ENCODE data around the gene CCT8.
A peak's percentile ranks its signal among the peaks of the same experiment; 100 is the strongest.

CCT8 gene

DNA sequence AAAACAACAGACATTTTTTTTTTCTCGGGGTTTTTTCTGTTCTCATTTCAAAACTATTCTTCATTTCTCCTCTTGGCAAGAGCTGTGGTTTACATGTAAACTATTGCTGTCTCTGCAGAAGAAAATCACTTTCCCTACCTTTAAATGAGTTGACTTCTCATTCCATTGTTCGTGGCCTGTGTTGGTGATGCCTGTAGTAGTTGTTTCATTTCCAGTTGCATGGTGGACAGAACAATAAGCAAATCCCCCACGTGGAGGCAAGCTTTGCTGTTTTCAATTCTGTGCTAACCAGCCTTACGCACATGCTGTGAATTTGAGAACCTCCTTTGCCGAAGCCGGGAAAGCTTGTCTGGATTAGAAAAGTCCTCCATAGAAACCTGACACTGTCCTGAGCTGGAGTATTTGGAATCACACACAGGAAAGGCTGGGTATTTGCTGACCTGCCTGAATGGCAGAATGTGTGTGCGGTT lies 30.8 kb upstream of the CCT8 start:
- TF ChIP-seq, protein P1, sequence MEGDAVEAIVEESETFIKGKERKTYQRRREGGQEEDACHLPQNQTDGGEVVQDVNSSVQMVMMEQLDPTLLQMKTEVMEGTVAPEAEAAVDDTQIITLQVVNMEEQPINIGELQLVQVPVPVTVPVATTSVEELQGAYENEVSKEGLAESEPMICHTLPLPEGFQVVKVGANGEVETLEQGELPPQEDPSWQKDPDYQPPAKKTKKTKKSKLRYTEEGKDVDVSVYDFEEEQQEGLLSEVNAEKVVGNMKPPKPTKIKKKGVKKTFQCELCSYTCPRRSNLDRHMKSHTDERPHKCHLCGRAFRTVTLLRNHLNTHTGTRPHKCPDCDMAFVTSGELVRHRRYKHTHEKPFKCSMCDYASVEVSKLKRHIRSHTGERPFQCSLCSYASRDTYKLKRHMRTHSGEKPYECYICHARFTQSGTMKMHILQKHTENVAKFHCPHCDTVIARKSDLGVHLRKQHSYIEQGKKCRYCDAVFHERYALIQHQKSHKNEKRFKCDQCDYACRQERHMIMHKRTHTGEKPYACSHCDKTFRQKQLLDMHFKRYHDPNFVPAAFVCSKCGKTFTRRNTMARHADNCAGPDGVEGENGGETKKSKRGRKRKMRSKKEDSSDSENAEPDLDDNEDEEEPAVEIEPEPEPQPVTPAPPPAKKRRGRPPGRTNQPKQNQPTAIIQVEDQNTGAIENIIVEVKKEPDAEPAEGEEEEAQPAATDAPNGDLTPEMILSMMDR (IDR thresholded peaks at IDR 0.05; ENCODE audit: low read length, missing control alignments), result no peak
- H3K4me3 ChIP-seq (replicated peaks; ENCODE audit: low read depth, low read length), result no peak overlapping the region
- DNase-seq (ENCODE audit: low read depth), result no peak

DNA sequence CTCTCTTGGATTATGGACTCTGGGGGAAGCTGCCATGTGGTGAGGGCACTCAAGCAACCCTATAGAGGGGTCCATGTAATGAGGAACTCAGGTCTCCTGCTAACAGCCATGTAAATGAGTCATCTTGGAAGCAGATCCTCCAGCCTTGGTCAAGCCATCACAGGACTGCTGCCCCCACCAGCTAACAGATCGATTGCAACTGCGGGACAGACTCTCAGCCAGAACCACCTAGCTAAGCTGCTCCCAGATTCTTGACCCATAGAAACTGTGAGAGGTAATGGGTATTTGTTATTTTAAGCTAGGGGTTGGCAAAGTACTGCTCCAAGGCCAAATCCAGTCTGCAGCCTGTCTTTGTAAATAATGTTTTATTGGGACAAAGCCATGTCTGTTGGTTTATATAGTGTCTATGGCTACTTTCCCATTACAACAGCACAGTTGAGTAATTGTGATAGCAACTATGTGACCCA lies 29.4 kb upstream of the CCT8 start:
- H3K4me3 ChIP-seq (replicated peaks; ENCODE audit: low read depth, low read length), result no peak overlapping the region
- TF ChIP-seq, protein P1 (IDR thresholded peaks at IDR 0.05; ENCODE audit: low read length, missing control alignments), result no peak
- DNase-seq (ENCODE audit: low read depth), result no peak

DNA sequence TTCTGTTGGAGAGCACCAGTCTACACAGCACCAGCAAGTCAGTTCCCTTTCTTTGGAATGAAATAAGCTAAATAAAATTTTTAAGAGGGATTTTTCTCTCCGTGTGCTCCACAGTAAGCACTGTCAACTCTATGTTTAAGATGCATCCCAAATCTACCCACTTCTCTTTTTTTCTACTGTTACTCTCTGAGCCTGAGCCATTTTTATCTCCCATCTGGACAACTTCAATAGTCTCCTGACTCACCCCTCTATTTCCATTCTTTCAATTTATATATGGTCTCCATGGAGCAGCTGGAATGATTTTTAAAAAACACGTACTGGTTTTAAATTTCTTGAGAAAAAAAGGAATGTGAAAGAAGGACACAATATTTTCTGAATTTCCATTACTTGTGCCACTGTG lies 24.7 kb upstream of the CCT8 start:
- DNase-seq (ENCODE audit: low read depth), result no peak
- no peak overlapping the region for H3K4me3 ChIP-seq (replicated peaks; ENCODE audit: low read depth, low read length)

DNA sequence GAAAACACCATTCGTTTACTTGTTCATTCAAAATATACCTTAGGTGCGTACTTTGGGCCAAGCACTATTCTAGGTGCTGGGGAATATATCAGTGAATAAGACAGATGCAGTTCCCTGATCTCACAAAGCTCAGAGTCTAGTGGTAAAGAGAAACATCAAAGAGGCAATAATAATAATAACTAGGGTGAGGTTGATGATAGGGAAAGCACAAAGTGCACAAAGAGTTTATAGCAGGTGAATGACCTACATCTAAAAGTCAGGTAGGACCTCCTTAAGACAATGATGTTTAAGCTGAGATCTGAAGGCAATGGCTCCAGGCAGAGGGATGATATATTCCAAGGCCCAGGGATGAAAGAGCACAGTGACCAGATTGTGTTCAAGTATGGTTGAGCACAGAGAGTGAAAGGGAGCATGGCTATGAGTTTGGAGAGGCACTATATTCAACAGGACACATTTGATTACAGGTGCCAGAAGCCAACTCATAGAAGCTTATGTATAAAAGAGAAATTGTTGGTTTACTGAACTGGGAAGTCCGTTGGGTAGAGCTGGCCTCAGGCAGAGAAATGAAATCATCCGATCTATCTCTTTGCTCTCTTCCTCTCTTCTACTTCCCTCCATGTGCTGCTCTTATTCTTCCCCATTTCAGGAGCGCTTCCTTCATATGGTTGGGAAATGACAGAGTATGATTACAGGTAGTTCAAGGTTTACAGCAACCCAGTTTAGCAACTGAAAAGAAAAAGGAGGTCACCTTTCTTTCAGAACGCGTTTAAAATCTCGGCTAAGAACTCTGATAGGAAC lies 23.0 kb upstream of the CCT8 start:
- TF ChIP-seq, protein P1 (IDR thresholded peaks at IDR 0.05; ENCODE audit: low read length, missing control alignments), result no peak
- H3K4me3 ChIP-seq (replicated peaks; ENCODE audit: low read depth, low read length), result no peak overlapping the region
- DNase-seq (ENCODE audit: low read depth), result no peak

More for the DNA sequence above, 24.7 kb upstream of the CCT8 start:
- TF ChIP-seq, protein P1 (IDR thresholded peaks at IDR 0.05; ENCODE audit: low read length, missing control alignments), result no peak

DNA sequence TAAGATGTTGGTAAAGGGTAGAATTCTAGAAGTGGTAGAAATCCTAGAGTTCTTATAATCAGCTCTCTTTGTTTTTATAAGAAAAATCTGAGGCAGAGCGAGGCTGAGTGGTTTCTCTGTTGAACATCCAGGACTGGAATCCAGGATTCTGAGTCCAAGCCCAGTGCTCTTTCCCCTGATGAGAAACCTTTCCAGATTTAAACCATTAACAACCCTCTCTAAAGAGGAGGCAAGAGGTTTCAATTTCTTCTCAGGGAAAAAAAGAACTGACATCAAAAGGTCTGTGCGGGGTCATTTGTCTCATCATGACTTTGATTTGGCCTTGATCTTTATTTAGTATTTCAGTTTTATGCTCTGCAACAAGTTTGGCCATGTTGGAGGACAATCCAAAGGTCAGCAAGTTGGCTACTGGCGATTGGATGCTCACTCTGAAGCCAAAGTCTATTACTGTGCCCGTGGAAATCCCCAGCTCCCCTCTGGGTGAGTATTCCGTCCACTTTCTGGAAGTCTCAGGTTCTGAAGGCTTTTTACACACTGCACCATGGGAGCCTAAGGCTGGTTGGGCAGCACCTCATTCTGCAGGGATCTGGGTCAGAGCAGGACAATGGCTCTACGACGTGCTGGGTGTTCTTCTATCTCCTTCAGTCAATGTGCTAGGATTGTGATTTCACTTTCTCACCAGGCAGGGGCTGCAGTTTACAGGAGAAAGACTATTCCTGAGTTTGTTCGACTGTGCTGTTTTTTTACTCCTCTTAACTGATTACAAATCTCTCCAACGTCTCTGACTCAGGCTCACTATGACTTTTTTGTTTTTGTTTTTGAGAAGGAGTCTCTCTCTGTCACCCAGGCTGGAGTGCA lies 18.9 kb upstream of the CCT8 start:
- TF ChIP-seq, protein P1 (IDR thresholded peaks at IDR 0.05; ENCODE audit: low read length, missing control alignments), result peak; percentile 16
- DNase-seq (ENCODE audit: low read depth), result peak; percentile 50
- no peak overlapping the region for H3K4me3 ChIP-seq (replicated peaks; ENCODE audit: low read depth, low read length)

DNA sequence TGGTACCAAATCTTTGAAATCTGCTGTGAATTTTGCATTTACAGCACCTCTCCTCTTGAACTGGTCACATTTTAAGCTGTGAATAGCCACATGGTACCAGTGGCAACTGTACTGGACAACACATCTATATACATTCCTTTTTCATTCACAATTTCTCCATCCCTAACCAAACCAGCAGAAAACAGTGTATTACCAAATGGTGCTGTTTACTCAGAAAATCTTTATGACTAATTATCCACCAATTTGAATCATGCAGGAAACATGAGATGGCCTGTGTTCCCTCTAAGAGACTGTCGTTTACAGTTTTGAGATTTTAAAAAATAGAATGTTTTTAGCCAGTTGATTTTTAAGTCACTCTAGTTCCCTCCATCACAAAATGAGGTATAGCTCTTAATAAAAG lies 17.6 kb upstream of the CCT8 start:
- no peak overlapping the region for H3K4me3 ChIP-seq (replicated peaks; ENCODE audit: low read depth, low read length)
- TF ChIP-seq, protein P1 (IDR thresholded peaks at IDR 0.05; ENCODE audit: low read length, missing control alignments), result no peak
- DNase-seq (ENCODE audit: low read depth), result peak; percentile 79
